K562 (cell line): ENCODE results near the gene TOMM6. TPM values are rescaled to one million over a fixed set of nuclear protein-coding genes. Genes with fewer than 3 reads are reported as not detected.

Source experiments
- ATAC-seq: fragments of 200-7000 bp; cut with Tn5 transposase; 3 replicates; pipeline ENCODE4 v1.9.1; 2020; ENCODE audit warnings: moderate library complexity
- BruUV-seq: library from RNA; stranded (reverse); fragments of 400-500 nt; replicated peaks from 2 replicates; lab custom pipeline; 2021; lab: Mats Ljungman, UMichigan
- CTCF ChIA-PET: fragments of 300-600 bp; formaldehyde crosslinking; extraction: SDS; loops from one replicate; lab custom pipeline; 2021; ENCODE audit warnings: low intra/inter-chr PET ratio; lab: Yijun Ruan, JAX
- POLR2A ChIA-PET: fragments of 300-600, 350-650 bp; sonication (Branson Sonifier 250); formaldehyde crosslinking; extraction: SDS; loops from one replicate; lab custom pipeline; 2021; ENCODE audit warnings: antibody characterized with exemption, inconsistent platforms; lab: Yijun Ruan, JAX
- DNase-seq, 4 experiments: peaks; one replicate each; pipeline versions ENCODE4 v3.0.0 to v3.0.0-alpha.2; 2011 to 2018; ENCODE audit warnings: low spot score in 3 of 4, mixed read lengths in 3 of 4; ENCODE audit errors: extremely low read depth in 1 of 4
- FAIRE-seq: peaks from 2 replicates; lab custom pipeline; 2011; peaks lifted over from hg19 to GRCh38; lab: Jason Lieb, UNC
- H2AFZ ChIP-seq: 2 replicates; pipeline ENCODE4 v1.6.0; 2011; ENCODE audit warnings: low read depth, low read length, control low read depth, inconsistent platforms
- H3K27ac ChIP-seq: fragments of 200-600 bp; 3 replicates; pipeline ENCODE4 v1.8.0; 2011; ENCODE audit warnings: low read depth, mild to moderate bottlenecking, control low read depth, inconsistent platforms, low read length, moderate library complexity, mixed read lengths; ENCODE audit errors: extremely low read depth
- H3K27me3 ChIP-seq, 2 experiments: fragments of 300-600 bp in 1 of 2; 2 replicates in 1 of 2; 3 replicates in 1 of 2; pipeline versions ENCODE4 v1.6.0 to v1.8.0; 2011; ENCODE audit warnings: inconsistent platforms in 2 of 2, low read length in 2 of 2, mild to moderate bottlenecking in 1 of 2, mixed read lengths in 1 of 2, moderate library complexity in 1 of 2; ENCODE audit not compliant: control insufficient read depth in 2 of 2, insufficient read depth in 2 of 2
- H3K36me3 ChIP-seq: fragments of 300-600 bp; 3 replicates; pipeline ENCODE4 v1.8.0; 2011; ENCODE audit warnings: mild to moderate bottlenecking, low read length, inconsistent platforms; ENCODE audit not compliant: control insufficient read depth, insufficient read depth
- H3K4me1 ChIP-seq, 2 experiments: fragments of 200-600 bp in 1 of 2; replicated peaks in 1 of 2; 2 replicates in 1 of 2; 3 replicates in 1 of 2; pipeline versions ENCODE4 v1.5.1 to v1.8.0; 2011; ENCODE audit warnings: inconsistent platforms in 2 of 2, low read length in 2 of 2, mild to moderate bottlenecking in 1 of 2, mixed read lengths in 1 of 2, moderate library complexity in 1 of 2; ENCODE audit not compliant: control insufficient read depth in 2 of 2, insufficient read depth in 2 of 2
- H3K4me2 ChIP-seq: 2 replicates; pipeline ENCODE4 v1.6.1; 2011; ENCODE audit warnings: low read length, control low read depth, inconsistent platforms, mixed read lengths; ENCODE audit not compliant: insufficient read depth
- H3K4me3 ChIP-seq: fragments of 200-600 bp; sonication (generic), shearing (Covaris generic); 2 replicates; pipeline ENCODE4 v1.5.1; 2016; ENCODE audit warnings: control low read depth, inconsistent platforms
- H3K79me2 ChIP-seq: fragments of 200-600 bp; 3 replicates; pipeline ENCODE4 v1.8.0; 2011; ENCODE audit warnings: low read length, inconsistent platforms; ENCODE audit not compliant: control insufficient read depth, insufficient read depth
- H3K9ac ChIP-seq, 2 experiments: 2 replicates each; pipeline versions ENCODE4 v1.6.0 to v1.6.1; 2011; ENCODE audit warnings: low read depth in 2 of 2, low read length in 2 of 2, control low read depth in 1 of 2, inconsistent platforms in 1 of 2, mild to moderate bottlenecking in 1 of 2, mixed read lengths in 1 of 2; ENCODE audit not compliant: insufficient read depth in 1 of 2
- H3K9me1 ChIP-seq: one replicate; pipeline ENCODE4 v1.6.0; 2011; ENCODE audit warnings: inconsistent platforms, mild to moderate bottlenecking, low read length, moderate library complexity; ENCODE audit not compliant: control insufficient read depth, insufficient read depth
- H3K9me3 ChIP-seq: replicated peaks from 2 replicates; pipeline ENCODE4 v1.5.1; 2011; ENCODE audit warnings: low read depth, low read length, inconsistent platforms; ENCODE audit not compliant: control insufficient read depth, insufficient read depth
- H4K20me1 ChIP-seq: replicated peaks from 2 replicates; pipeline ENCODE4 v1.6.1; 2011; ENCODE audit warnings: low read length, inconsistent platforms, mixed read lengths; ENCODE audit not compliant: control insufficient read depth, insufficient read depth
- ARID1B ChIP-seq: fragments of 450-650 bp; IDR thresholded peaks from 2 replicates; pipeline ENCODE4 v1.6.1; 2016; ENCODE audit warnings: antibody characterized with exemption, mild to moderate bottlenecking, inconsistent platforms
- ARID4B ChIP-seq: sonication (generic); formaldehyde crosslinking; IDR thresholded peaks from 2 replicates; pipeline ENCODE4 v1.8.0; 2022; ENCODE audit warnings: mild to moderate bottlenecking, missing genetic modification reagents
- ATF3 ChIP-seq, 2 experiments: fragments of 450-650 bp in 1 of 2; sonication (generic) in 1 of 2; formaldehyde crosslinking in 1 of 2; IDR thresholded peaks in 1 of 2; conservative IDR thresholded peaks in 1 of 2; 2 replicates each; pipeline versions ENCODE4 v1.6.1 to v1.8.1; 2016 to 2023; ENCODE audit warnings: mild to moderate bottlenecking in 2 of 2, moderate library complexity in 2 of 2, inconsistent platforms in 1 of 2, missing genetic modification reagents in 1 of 2
- BRF1 ChIP-seq: IDR thresholded peaks from 3 replicates; pipeline ENCODE4 v1.6.1; 2011; ENCODE audit warnings: borderline replicate concordance, mild to moderate bottlenecking; ENCODE audit not compliant: insufficient read length; ENCODE audit errors: extremely low read depth
- CBFA2T2 ChIP-seq: fragments of 450-650 bp; conservative IDR thresholded peaks from 2 replicates; pipeline ENCODE4 v1.6.1; 2017; ENCODE audit warnings: mild to moderate bottlenecking
- CBFA2T3 ChIP-seq: fragments of 450-650 bp; IDR thresholded peaks from 2 replicates; pipeline ENCODE4 v1.6.1; 2017
- CREB1 ChIP-seq, 2 experiments: sonication (generic) in 1 of 2; formaldehyde crosslinking in 1 of 2; IDR thresholded peaks; 2 replicates each; pipeline versions ENCODE4 v1.6.1 to v1.8.0; 2012 to 2022; ENCODE audit warnings: inconsistent platforms in 1 of 2, mild to moderate bottlenecking in 1 of 2, missing genetic modification reagents in 1 of 2, moderate library complexity in 1 of 2
- GATAD2B ChIP-seq: fragments of 450-650 bp; IDR thresholded peaks from 2 replicates; pipeline ENCODE4 v1.6.1; 2017; ENCODE audit warnings: mild to moderate bottlenecking, borderline replicate concordance
- HDAC2 ChIP-seq: fragments of 450-650 bp; IDR thresholded peaks from 2 replicates; pipeline ENCODE4 v1.6.1; 2016; ENCODE audit warnings: mild to moderate bottlenecking
- HDGF ChIP-seq: fragments of 450-650 bp; IDR thresholded peaks from 2 replicates; pipeline ENCODE4 v1.6.1; 2016
- KDM1A ChIP-seq, 2 experiments: fragments of 450-650 bp; IDR thresholded peaks; 2 replicates each; pipeline ENCODE4 v1.6.1; 2016; ENCODE audit warnings: mild to moderate bottlenecking in 2 of 2
- NCOR1 ChIP-seq: fragments of 450-650 bp; IDR thresholded peaks from 2 replicates; pipeline ENCODE4 v1.6.1; 2016; ENCODE audit warnings: mild to moderate bottlenecking, moderate library complexity
- POLR2AphosphoS5 ChIP-seq: IDR thresholded peaks from 2 replicates; pipeline ENCODE4 v1.6.1; 2011; ENCODE audit warnings: mild to moderate bottlenecking, low read depth, low read length, moderate library complexity; ENCODE audit not compliant: control insufficient read depth, insufficient read depth
- SRSF7 ChIP-seq: fragments of 200-400 bp; formaldehyde crosslinking; optimal IDR thresholded peaks from 2 replicates; pipeline ENCODE3; 2017; ENCODE audit warnings: mild to moderate bottlenecking, low read depth, low read length
- TAL1 ChIP-seq: fragments of 450-650 bp; IDR thresholded peaks from 2 replicates; pipeline ENCODE4 v1.6.1; 2016; ENCODE audit warnings: mild to moderate bottlenecking
- TCF3 ChIP-seq: sonication (generic); formaldehyde crosslinking; IDR thresholded peaks from 2 replicates; pipeline ENCODE4 v1.4.0; 2020; ENCODE audit warnings: mild to moderate bottlenecking, missing genetic modification reagents
- TEAD4 ChIP-seq, 2 experiments: sonication (generic) in 1 of 2; formaldehyde crosslinking in 1 of 2; IDR thresholded peaks; 2 replicates each; pipeline versions ENCODE4 v1.6.1 to v1.8.0; 2012 to 2022; ENCODE audit warnings: borderline replicate concordance in 1 of 2, inconsistent platforms in 1 of 2, low read length in 1 of 2, mild to moderate bottlenecking in 1 of 2, missing genetic modification reagents in 1 of 2
- ZNF785 ChIP-seq: fragments of 250-450 bp; sonication (Bioruptor Pico); IDR thresholded peaks from 2 replicates; pipeline ENCODE4 v1.4.0; 2020; ENCODE audit warnings: mild to moderate bottlenecking
- WGBS: fragments of 100-300 bp; shearing (Covaris generic); methylation state at CpG from one replicate; pipeline ENCODE4 v1.1.6; 2016; ENCODE audit warnings: low coverage, mixed read lengths; ENCODE audit not compliant: insufficient coverage; ENCODE audit errors: missing lambda C conversion rate; 5-methylcytosine and 5-hydroxymethylcytosine counted together
- in situ Hi-C: fragments of 300-500 bp; cut with MboI; formaldehyde crosslinking; loops from 4 replicates; pipeline ENCODE4 v1.15.0; 2018; ENCODE audit warnings: inconsistent platforms, mixed read lengths
- intact Hi-C: fragments of 100-400 bp; cut with micrococcal nuclease; formaldehyde crosslinking; loops from 2 replicates; pipeline ENCODE4 v1.14.2; 2022
- polyA plus RNA-seq, 8 experiments: library from polyadenylated mRNA; depleted of rRNA in 4 of 8; stranded (reverse) in 5 of 8; unstranded in 3 of 8; fragments of >200 nt; fragmentation: Nextera tagmentation in 2 of 8; fragmentation: Illumina TruSeq in 1 of 8; extraction: Ambion mirVana in 2 of 8; extraction: Trizol in 1 of 8; gene quantifications; 2 replicates each; pipeline versions ENCODE4 v1.2.1 to v1.2.3, GENCODE V29; 2011 to 2014; ENCODE audit warnings: inconsistent platforms in 1 of 8, missing spikeins in 1 of 8
- total RNA-seq, 7 experiments: library from RNA; depleted of rRNA in 6 of 7; stranded (reverse); fragments of >200 nt in 6 of 7; fragmentation: Illumina TruSeq in 2 of 7; extraction: Trizol in 2 of 7; gene quantifications; 2 replicates each; pipeline versions ENCODE4 v1.2.1 to v1.2.3, GENCODE V29; 2011 to 2021; ENCODE audit warnings: low replicate concordance in 1 of 7

Gene TOMM6
- total and polyA plus RNA-seq, 9 of the 15 experiments (the other 6 are each of a cell fraction or from before 2014, with no cell fraction given), result 380 to 2,097 (median 1,065) TPM

- Histone ChIP-seq H3K36me3 (peaks cover 46% of the 10 kb centered on the region), H3K79me2 (peaks cover 48% of the 10 kb centered on the region), H3K4me1 (peaks cover 30% of the 10 kb centered on the region in 2 experiments), H4K20me1 (peaks cover 5% of the 10 kb centered on the region; the same call in 1 of the 2 replicates), H3K9me3 (no peaks in the 10 kb centered on the region), H3K9me1 (no peaks in the 10 kb centered on the region), H3K27me3 (no peaks in the 10 kb centered on the region), H3K4me2 (peak overlapping the region; percentile 84), H3K9ac (peak overlapping the region; percentile 67 to 88; a peak in 3 of 4 replicates), H2AFZ (no peak overlapping the region), H3K27ac (peak overlapping the region; percentile 46), H3K4me3 (peak overlapping the region; percentile 87)
- intact Hi-C loops, result loop anchor here (5.0 kb wide), 1 partner anchor 58 kb away; no protein-coding TSS in a partner anchor
- TSS peak; percentile 58 for BruUV-seq
- ATAC-seq, result no peak
- 23% methylated on average over 3 of the region's 3 CpGs for WGBS
- DNase-seq, result peak in 1 of 4 experiments; percentile 36
- in situ Hi-C loops, result loop anchor here (5.0 to 10.0 kb wide), 3 partner anchors 118 to 435 kb away; no protein-coding TSS in a partner anchor
- POLR2A ChIA-PET, result interaction anchor here (0.6 to 7.1 kb wide), 4 partner anchors 11 to 259 kb away, joined by 3 to 37 read pairs (median 3); no protein-coding TSS in a partner anchor
- CTCF ChIA-PET, result no interaction called here
- FAIRE-seq, result peak; percentile 54
- TF ChIP-seq ATF3 (IDR thresholded peaks at IDR 0.05) (no peak), ATF3 (CRISPR knock-in tag; conservative IDR thresholded peaks at IDR 0.05) (no peak), CBFA2T3 (peak; percentile 83), ZNF785 (CRISPR knock-in tag) (no peak), TAL1 (peak; percentile 66), ARID4B (CRISPR knock-in tag) (0 out of 2 replicates have a peak, but pooled peaks have one; percentile 4), ARID1B (peak; percentile 50; the same call in 1 of the 2 replicates), BRF1 (no peak), CREB1 (IDR thresholded peaks at IDR 0.05) (no peak), CREB1 (CRISPR knock-in tag; IDR thresholded peaks at IDR 0.05) (no peak), NCOR1 (peak; percentile 27; the same call in 1 of the 2 replicates), SRSF7 (no peak), KDM1A (IDR thresholded peaks at IDR 0.05) (peak; percentile 58 to 63; a peak in 3 of 4 replicates), HDAC2 (0 out of 2 replicates have a peak, but pooled peaks have one; percentile 33), HDGF (no peak), GATAD2B (no peak), TEAD4 (IDR thresholded peaks at IDR 0.05; ENCODE audit: low read length) (peak; percentile 75), TEAD4 (CRISPR knock-in tag; IDR thresholded peaks at IDR 0.05; ENCODE audit: borderline replicate concordance) (no peak), TCF3 (CRISPR knock-in tag) (peak; percentile 58), POLR2AphosphoS5 (peak; percentile 21; the same call in 1 of the 2 replicates), CBFA2T2 (peak; percentile 68)
Observed at GRCh38 chr6:41789390-41789724, 1.9 kb downstream of the TOMM6 start.
